Fibroblast of mammary gland (primary cell): ENCODE results near the gene FBXO42.
"Not testable (repeated sequence)": the region's sequence is repeated elsewhere in the genome, so short reads cannot be mapped to it uniquely, and the experiment has no call there.

ENCODE experiments used
- DNase-seq: peaks from one replicate; pipeline ENCODE4 v3.0.0-alpha.2; 2010; ENCODE audit warnings: low read depth
- H3K4me3 ChIP-seq: 2 replicates; pipeline ENCODE4 v1.5.1; 2011; ENCODE audit warnings: low read depth, mild to moderate bottlenecking, low read length, moderate library complexity; ENCODE audit not compliant: control insufficient read depth
- CTCF ChIP-seq: conservative IDR thresholded peaks from 2 replicates; pipeline ENCODE4 v1.5.1; 2011; ENCODE audit warnings: low read depth, low read length, inconsistent platforms; ENCODE audit not compliant: control insufficient read depth, insufficient read depth

FBXO42 gene

GRCh38 chr1:16224472-16224871, 127.8 kb downstream of the FBXO42 start:
- TF ChIP-seq CTCF: no peak
- H3K4me3 ChIP-seq: no peak overlapping the region
- no peak for DNase-seq

GRCh38 chr1:16222716-16223115, 129.6 kb downstream of the FBXO42 start:
- not testable (repeated sequence) for DNase-seq, H3K4me3 ChIP-seq

GRCh38 chr1:16221499-16221898, 130.8 kb downstream of the FBXO42 start:
- DNase-seq: no peak
- H3K4me3 ChIP-seq: no peak overlapping the region
- no peak for TF ChIP-seq CTCF

- H3K4me3 ChIP-seq: no peak overlapping the region
- no peak for TF ChIP-seq CTCF
- DNase-seq: no peak
Measured at GRCh38 chr1:16219968-16220500, 132.2 kb downstream of the FBXO42 start.

- TF ChIP-seq CTCF: no peak
- no peak for DNase-seq
- H3K4me3 ChIP-seq: no peak overlapping the region
Measured at GRCh38 chr1:16218674-16219071, 133.6 kb downstream of the FBXO42 start.

- no peak for DNase-seq
- TF ChIP-seq CTCF: no peak
- no peak overlapping the region for H3K4me3 ChIP-seq
Measured at GRCh38 chr1:16218014-16218673, 134.1 kb downstream of the FBXO42 start.

- H3K4me3 ChIP-seq: peak overlapping the region; percentile 51
- no peak for TF ChIP-seq CTCF
- DNase-seq: peak; percentile 94
Measured at GRCh38 chr1:16217061-16217785, 135.1 kb downstream of the FBXO42 start.
